8988T (cell line): ENCODE measurements around the gene SLC1A7.

Experiments
- DNase-seq: peaks from one replicate; pipeline ENCODE4 v3.0.0; 2011

Gene SLC1A7

GRCh38 chr1:53158900-53159299, 16.5 kb upstream of the SLC1A7 start:
- DNase-seq: no peak

- no peak for DNase-seq
Observed at GRCh38 chr1:53156783-53157182, 14.3 kb upstream of the SLC1A7 start.

GRCh38 chr1:53155945-53156344, 13.5 kb upstream of the SLC1A7 start:
- DNase-seq: no peak

- no peak for DNase-seq
Observed at GRCh38 chr1:53155534-53155933, 13.1 kb upstream of the SLC1A7 start.

GRCh38 chr1:53154859-53155438, 12.5 kb upstream of the SLC1A7 start:
- DNase-seq: no peak

- no peak for DNase-seq
Observed at GRCh38 chr1:53153752-53154151, 11.3 kb upstream of the SLC1A7 start.

GRCh38 chr1:53148123-53148522, 5.7 kb upstream of the SLC1A7 start:
- DNase-seq: no peak

GRCh38 chr1:53147174-53147573, 4.7 kb upstream of the SLC1A7 start:
- DNase-seq: no peak

- DNase-seq: peak; percentile 72
Observed at GRCh38 chr1:53145942-53146708, 3.7 kb upstream of the SLC1A7 start.

GRCh38 chr1:53145619-53145941, 3.1 kb upstream of the SLC1A7 start:
- no peak for DNase-seq

- no peak for DNase-seq
Observed at GRCh38 chr1:53145051-53145600, 2.7 kb upstream of the SLC1A7 start.

GRCh38 chr1:53144201-53144600, 1.8 kb upstream of the SLC1A7 start:
- no peak for DNase-seq

- no peak for DNase-seq
Observed at GRCh38 chr1:53143527-53143926, 1.1 kb upstream of the SLC1A7 start.

- no peak for DNase-seq
Observed at GRCh38 chr1:53141487-53142055, 867 bp downstream of the SLC1A7 start.

- no peak for DNase-seq
Observed at GRCh38 chr1:53140451-53140850, 2.0 kb downstream of the SLC1A7 start.

- no peak for DNase-seq
Observed at GRCh38 chr1:53139951-53140361, 2.5 kb downstream of the SLC1A7 start.

- DNase-seq: no peak
Observed at GRCh38 chr1:53138991-53139884, 3.2 kb downstream of the SLC1A7 start.

GRCh38 chr1:53137729-53138128, 4.7 kb downstream of the SLC1A7 start:
- DNase-seq: no peak

GRCh38 chr1:53135735-53136114, 6.7 kb downstream of the SLC1A7 start:
- no peak for DNase-seq

GRCh38 chr1:53134961-53135734, 7.3 kb downstream of the SLC1A7 start:
- no peak for DNase-seq

- no peak for DNase-seq
Observed at GRCh38 chr1:53134042-53134485, 8.4 kb downstream of the SLC1A7 start.
